Gastroesophageal sphincter (tissue), 4 donors: Measurements from ENCODE around the gene SLC25A25. TPM values are rescaled to one million over a fixed set of nuclear protein-coding genes. Genes with fewer than 3 reads are reported as not detected.

Experiments
- ATAC-seq: fragments of 150-250 bp; one replicate; pipeline ENCODE4 v1.9.1; 2016; ENCODE audit warnings: mild to moderate bottlenecking, moderate library complexity
- H3K27ac ChIP-seq, 4 donors: fragments of 200-600 bp; sonication (generic) in 3 of 4; 1 replicate in 3 of 4; 2 replicates in 1 of 4; pipeline ENCODE4 v1.5.1; 2016 to 2019
- H3K27me3 ChIP-seq: fragments of 200-600 bp; sonication (generic); one replicate; pipeline ENCODE4 v1.5.1; 2019
- H3K36me3 ChIP-seq, 2 donors: fragments of 200-600 bp; sonication (generic); one replicate each; pipeline ENCODE4 v1.5.1; 2019; ENCODE audit warnings: control low read depth in 1 of 2
- H3K4me1 ChIP-seq, 3 donors: fragments of 200-600 bp; sonication (generic); 1 replicate in 2 of 3; 2 replicates in 1 of 3; pipeline ENCODE4 v1.5.1; 2016 to 2019; ENCODE audit warnings: control low read depth in 2 of 3
- H3K4me3 ChIP-seq, 2 donors: fragments of 200-600 bp; sonication (generic); one replicate each; pipeline ENCODE4 v1.5.1; 2019; ENCODE audit warnings: mild to moderate bottlenecking in 1 of 2, moderate library complexity in 1 of 2
- H3K9me3 ChIP-seq, 3 donors: fragments of 200-600 bp; sonication (generic); one replicate each; pipeline ENCODE4 v1.5.1; 2017 to 2019; ENCODE audit warnings: control low read depth in 2 of 3
- EP300 ChIP-seq: sonication (generic); formaldehyde crosslinking; IDR thresholded peaks from one replicate; pipeline ENCODE4 v1.6.1; 2017; ENCODE audit warnings: antibody characterized with exemption, mild to moderate bottlenecking
- POLR2A ChIP-seq, 2 donors: fragments of 450-650 bp; IDR thresholded peaks; one replicate each; pipeline ENCODE4 v1.6.1; 2017; ENCODE audit warnings: antibody characterized with exemption in 2 of 2, mild to moderate bottlenecking in 2 of 2, moderate library complexity in 1 of 2
- POLR2AphosphoS5 ChIP-seq: sonication (generic); formaldehyde crosslinking; IDR thresholded peaks from one replicate; pipeline ENCODE4 v1.6.1; 2017; ENCODE audit warnings: antibody characterized with exemption
- WGBS, 2 donors: methylation state at CpG; one replicate each; pipeline ENCODE4 v1.1.5; 2018; ENCODE audit warnings: low coverage in 1 of 2; 5-methylcytosine and 5-hydroxymethylcytosine counted together
- total RNA-seq, 4 donors: library from RNA; depleted of rRNA; stranded (reverse); fragments of >200 nt; gene quantifications; one replicate each; pipeline ENCODE4 v1.1.0, GENCODE V29; 2016
- TF ChIP-seq, protein P1 (sequence below), 4 experiments: fragments of 200-600 bp in 2 of 4; fragments of 450-650 bp in 2 of 4; sonication (generic) in 1 of 4; IDR thresholded peaks; one replicate each; pipeline ENCODE4 v1.5.1; 2017 to 2019; ENCODE audit warnings: antibody characterized with exemption in 4 of 4, mild to moderate bottlenecking in 2 of 4, moderate library complexity in 2 of 4

Gene SLC25A25
- total RNA-seq, 4 donors from 2014 or later: 16.1 to 64.1 (median 18.3) TPM

DNA sequence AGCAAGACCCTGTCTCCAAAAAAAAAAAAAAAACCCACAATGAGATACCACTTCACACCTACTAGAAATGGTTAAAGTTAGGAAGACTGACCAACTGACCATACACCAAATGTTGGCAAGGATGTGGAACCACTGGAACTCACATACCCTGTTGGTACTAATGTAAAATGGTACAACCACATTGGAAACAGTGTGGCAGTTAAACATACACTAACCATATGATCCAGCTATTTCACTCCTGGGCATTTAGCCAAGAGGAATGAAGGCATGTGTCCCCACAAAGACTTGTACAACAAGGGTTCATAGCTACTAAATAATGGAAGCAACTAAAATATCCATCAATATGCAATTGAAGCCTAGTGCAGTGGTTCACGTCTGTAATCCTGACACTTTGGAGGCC, 22.2 kb upstream of the SLC25A25 start:
- whole genome bisulfite sequencing, 2 donors: 43% methylated on average over 1 of the region's 1 CpG; no CpG with 5 or more reads in 1 of the 2 donors
- no peak for TF ChIP-seq EP300
- TF ChIP-seq, protein P1, sequence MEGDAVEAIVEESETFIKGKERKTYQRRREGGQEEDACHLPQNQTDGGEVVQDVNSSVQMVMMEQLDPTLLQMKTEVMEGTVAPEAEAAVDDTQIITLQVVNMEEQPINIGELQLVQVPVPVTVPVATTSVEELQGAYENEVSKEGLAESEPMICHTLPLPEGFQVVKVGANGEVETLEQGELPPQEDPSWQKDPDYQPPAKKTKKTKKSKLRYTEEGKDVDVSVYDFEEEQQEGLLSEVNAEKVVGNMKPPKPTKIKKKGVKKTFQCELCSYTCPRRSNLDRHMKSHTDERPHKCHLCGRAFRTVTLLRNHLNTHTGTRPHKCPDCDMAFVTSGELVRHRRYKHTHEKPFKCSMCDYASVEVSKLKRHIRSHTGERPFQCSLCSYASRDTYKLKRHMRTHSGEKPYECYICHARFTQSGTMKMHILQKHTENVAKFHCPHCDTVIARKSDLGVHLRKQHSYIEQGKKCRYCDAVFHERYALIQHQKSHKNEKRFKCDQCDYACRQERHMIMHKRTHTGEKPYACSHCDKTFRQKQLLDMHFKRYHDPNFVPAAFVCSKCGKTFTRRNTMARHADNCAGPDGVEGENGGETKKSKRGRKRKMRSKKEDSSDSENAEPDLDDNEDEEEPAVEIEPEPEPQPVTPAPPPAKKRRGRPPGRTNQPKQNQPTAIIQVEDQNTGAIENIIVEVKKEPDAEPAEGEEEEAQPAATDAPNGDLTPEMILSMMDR (IDR thresholded peaks at IDR 0.05): no peak
- no peak for TF ChIP-seq POLR2AphosphoS5
- no peak for TF ChIP-seq POLR2A (IDR thresholded peaks at IDR 0.05)
- no peaks in the 10 kb centered on the region for H3K27me3 ChIP-seq
- H3K4me3 ChIP-seq: no peak overlapping the region
- no peaks in the 10 kb centered on the region for H3K36me3 ChIP-seq
- no peak for ATAC-seq
- no peaks in the 10 kb centered on the region for H3K9me3 ChIP-seq
- H3K27ac ChIP-seq: no peak overlapping the region
- H3K4me1 ChIP-seq: peaks cover 0 to 7% (median 0%) of the 10 kb centered on the region in 3 donors

DNA sequence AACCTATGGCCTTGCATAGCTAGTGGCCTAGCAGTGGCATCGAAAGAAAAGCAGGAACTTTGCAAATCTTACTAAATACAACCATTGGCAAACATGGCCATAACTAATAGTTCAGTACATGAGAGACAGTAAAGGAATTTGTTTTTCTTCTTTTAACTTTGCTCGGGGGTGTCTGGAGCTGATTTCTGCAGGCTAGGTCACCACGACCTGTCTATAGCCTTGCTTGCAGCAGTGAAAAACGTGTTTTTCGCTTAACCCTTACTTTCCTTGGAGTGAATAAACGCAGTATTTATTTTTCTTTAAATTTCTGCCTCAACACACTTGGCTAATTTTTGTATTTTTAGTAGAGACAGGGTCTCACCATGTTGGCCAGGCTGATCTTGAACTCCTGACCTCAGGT, 20.8 kb upstream of the SLC25A25 start:
- 68 to 74% methylated on average over 6 of the region's 6 CpGs for WGBS, 2 donors
- no peak overlapping the region for H3K27ac ChIP-seq
- peaks cover 0 to 7% (median 0%) of the 10 kb centered on the region in 3 donors for H3K4me1 ChIP-seq
- no peak overlapping the region for H3K4me3 ChIP-seq
- H3K9me3 ChIP-seq: no peaks in the 10 kb centered on the region
- ATAC-seq: no peak
- no peaks in the 10 kb centered on the region for H3K27me3 ChIP-seq
- no peaks in the 10 kb centered on the region for H3K36me3 ChIP-seq
- TF ChIP-seq, protein P1 (IDR thresholded peaks at IDR 0.05): no peak
- TF ChIP-seq EP300: no peak
- no peak for TF ChIP-seq POLR2AphosphoS5
- TF ChIP-seq POLR2A (IDR thresholded peaks at IDR 0.05): no peak

DNA sequence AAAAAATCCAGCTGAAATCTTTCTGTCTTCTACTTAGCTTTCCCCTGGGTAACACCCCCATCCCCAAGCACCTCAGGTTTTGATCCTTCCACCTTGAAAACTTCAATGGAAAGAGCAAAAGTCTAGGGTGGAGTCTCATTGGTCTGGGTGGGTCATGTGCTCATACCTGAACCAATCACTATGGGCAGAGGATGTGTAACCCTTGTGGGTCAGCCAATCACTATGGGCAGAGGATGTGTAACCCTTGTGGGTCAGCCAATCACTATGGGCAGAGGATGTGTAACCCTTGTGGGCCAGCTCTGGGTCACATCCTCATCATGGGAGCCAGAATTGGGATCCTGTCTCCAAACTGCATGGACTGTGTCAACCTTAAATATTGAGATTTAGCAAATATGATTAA, 19.4 kb upstream of the SLC25A25 start:
- no peaks in the 10 kb centered on the region for H3K9me3 ChIP-seq
- no peak for ATAC-seq
- H3K4me1 ChIP-seq: peaks cover 0 to 7% (median 0%) of the 10 kb centered on the region in 3 donors
- H3K27me3 ChIP-seq: no peaks in the 10 kb centered on the region
- TF ChIP-seq POLR2A (IDR thresholded peaks at IDR 0.05): no peak
- TF ChIP-seq EP300: no peak
- TF ChIP-seq POLR2AphosphoS5: no peak
- TF ChIP-seq, protein P1 (IDR thresholded peaks at IDR 0.05): no peak
- H3K27ac ChIP-seq: no peak overlapping the region
- H3K36me3 ChIP-seq: no peaks in the 10 kb centered on the region
- no peak overlapping the region for H3K4me3 ChIP-seq

DNA sequence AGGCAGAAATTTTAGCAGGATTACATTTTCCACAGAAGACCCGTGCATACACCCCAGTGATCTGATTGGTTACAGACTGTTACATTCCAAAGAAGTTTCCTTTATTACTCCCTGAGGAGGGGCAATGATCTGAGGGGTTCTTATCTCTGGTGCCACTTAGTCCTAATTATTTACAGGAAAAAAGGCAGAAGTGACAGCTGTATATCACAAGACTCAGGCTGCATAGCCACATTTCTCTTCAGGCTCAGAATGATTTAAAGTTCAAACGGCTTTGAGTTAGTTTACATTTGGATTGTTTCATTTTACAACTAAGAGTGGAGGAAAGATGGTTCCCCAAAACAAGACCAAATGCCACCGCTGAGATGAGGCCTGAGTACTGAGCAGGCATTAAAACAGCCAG, 18.2 kb upstream of the SLC25A25 start:
- TF ChIP-seq POLR2A (IDR thresholded peaks at IDR 0.05) (no peak), EP300 (no peak), POLR2AphosphoS5 (no peak)
- TF ChIP-seq, protein P1 (IDR thresholded peaks at IDR 0.05): no peak
- Histone ChIP-seq H3K4me1 (peaks cover 0 to 15% (median 4%) of the 10 kb centered on the region in 3 donors), H3K27ac (no peak overlapping the region), H3K9me3 (no peaks in the 10 kb centered on the region), H3K36me3 (no peaks in the 10 kb centered on the region), H3K4me3 (no peak overlapping the region), H3K27me3 (no peaks in the 10 kb centered on the region)
- no peak for ATAC-seq
- WGBS, 2 donors: 35 to 53% methylated on average over 2 of the region's 3 CpGs

DNA sequence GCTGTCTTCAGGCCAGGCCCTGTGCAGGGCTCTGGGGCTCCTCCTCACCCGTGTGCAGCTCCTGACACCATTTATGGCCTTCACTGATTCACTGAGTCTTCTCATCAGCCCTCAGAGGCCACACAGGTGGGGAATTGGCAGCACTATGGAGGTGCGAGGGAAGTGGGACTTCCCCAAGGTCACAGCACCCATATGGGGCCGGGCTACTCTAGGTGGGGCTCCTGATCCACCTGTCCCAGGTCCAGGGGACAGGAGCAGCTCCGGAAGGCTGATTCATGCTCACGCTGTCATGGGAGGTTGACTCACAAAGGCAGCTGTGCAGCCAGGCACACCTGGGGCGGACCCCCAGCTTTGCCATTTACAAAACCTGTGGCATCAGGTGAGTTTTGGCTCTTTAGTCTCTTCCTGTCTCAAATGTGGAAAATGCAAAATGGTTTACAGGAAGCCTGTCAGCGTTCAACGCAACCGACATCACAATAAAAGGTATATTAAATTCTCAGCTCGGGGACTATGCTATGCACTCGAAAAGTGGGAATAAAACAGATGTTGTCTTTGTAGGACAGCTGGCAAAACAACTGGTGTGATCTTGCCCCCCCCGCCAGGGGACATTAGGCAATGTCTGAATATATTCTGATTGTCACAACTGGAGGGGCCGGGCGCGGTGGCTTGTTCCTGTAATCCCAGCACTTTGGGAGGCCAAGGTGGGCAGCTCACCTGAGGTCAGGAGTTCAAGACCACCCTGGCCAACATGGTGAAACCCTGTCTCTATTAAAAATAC, 15.9 kb upstream of the SLC25A25 start:
- Histone ChIP-seq H3K27me3 (no peaks in the 10 kb centered on the region), H3K4me1 (peaks cover 0 to 31% (median 8%) of the 10 kb centered on the region in 3 donors), H3K9me3 (no peaks in the 10 kb centered on the region), H3K36me3 (no peaks in the 10 kb centered on the region), H3K4me3 (no peak overlapping the region), H3K27ac (no peak overlapping the region)
- 81 to 88% methylated on average over 8 to 10 of the region's 15 CpGs for WGBS, 2 donors
- ATAC-seq: no peak
- no peak for TF ChIP-seq POLR2A (IDR thresholded peaks at IDR 0.05)
- TF ChIP-seq EP300: no peak
- TF ChIP-seq, protein P1 (IDR thresholded peaks at IDR 0.05): no peak
- no peak for TF ChIP-seq POLR2AphosphoS5
